ENCODE measurements around the gene ST6GALNAC3.

Gene ST6GALNAC3

DNA sequence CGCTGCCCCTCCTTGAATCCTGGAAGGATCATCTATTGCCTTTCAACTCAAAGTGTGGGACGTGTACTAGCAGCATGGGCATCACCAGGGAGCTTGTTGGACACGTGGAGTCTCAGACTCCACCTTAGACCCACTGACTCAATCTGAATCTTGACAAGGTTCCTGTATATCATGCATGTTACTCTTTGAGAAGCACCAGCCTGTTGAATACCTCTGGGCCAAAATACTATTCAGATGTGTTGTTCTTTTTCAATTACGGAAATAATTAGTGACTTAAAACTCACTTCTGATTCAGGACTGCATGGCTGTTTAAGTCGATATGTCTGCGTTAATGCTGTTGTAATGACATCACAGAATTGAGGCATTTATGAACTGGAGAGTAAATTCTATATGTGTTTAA lies 70.8 kb downstream of the ST6GALNAC3 start:
- no peak for DNase-seq (ENCODE audit: low spot score)

DNA sequence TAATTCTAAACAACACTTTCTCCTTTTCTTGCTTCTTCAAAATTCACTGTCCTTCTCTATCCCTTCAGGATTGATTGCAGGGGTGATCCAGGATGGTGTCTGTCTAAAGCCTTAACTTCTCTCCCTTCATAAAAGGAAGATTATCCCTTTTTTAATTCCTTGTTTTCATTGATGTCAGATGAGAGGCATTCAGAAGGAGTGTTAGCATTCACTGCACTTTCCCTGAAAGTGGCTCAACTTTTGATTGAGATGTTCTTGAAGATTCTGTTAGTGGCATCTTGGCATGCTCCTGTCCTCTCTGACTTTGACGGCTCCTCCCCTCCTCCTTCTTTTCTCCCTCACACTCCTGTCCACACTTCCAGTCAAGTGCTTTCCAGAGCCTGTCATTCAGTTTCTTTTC lies 71.6 kb downstream of the ST6GALNAC3 start:
- no peak for DNase-seq (ENCODE audit: low spot score)

DNA sequence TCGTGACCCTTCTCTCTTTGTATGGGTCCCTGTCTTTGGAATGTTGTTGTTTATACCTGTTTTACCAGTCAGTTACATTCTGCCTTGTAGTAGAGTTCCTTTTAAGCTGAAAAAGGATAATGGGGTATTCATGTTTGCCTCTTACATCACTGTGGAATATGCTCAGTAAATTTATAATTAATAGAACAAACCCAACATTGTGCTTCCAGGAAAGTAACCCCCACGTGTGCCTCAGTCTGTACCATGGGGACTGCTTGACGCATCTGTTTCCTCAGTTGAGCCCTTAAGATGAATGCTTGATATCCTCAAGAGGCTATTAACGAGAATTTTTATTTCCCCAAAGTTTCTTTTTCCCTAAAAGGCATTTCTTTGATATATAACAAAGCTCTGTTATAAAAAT lies 73.4 kb downstream of the ST6GALNAC3 start:
- DNase-seq (ENCODE audit: low spot score) = no peak

- DNase-seq (ENCODE audit: low spot score) = no peak
Measured at GRCh38 chr1:76148460-76148859, 73.9 kb downstream of the ST6GALNAC3 start.

DNA sequence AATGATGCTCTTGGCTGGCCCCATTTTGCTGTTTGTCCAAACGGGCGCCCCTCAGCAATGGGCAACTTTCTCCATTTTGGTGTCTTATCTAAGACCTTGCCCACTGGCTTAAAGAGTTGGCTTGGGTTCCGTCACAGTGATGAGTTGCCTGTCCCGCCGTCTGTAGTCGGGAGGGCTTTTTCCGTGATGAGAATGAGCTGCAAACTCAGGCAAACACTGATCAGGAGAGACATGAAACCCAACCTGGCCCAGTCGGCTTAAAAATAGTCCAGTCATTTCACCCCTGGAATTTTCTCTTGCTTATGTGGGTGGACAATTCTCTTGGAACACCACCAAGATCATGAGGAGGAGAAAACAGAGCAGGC lies 79.3 kb downstream of the ST6GALNAC3 start:
- DNase-seq (ENCODE audit: low spot score) = no peak

GRCh38 chr1:76154206-76154956 lies 79.8 kb downstream of the ST6GALNAC3 start:
- DNase-seq (ENCODE audit: low spot score) = peak; percentile 51

- no peak for DNase-seq (ENCODE audit: low spot score)
Measured at GRCh38 chr1:76156987-76157386, 82.4 kb downstream of the ST6GALNAC3 start.

GRCh38 chr1:76158126-76158525 lies 83.6 kb downstream of the ST6GALNAC3 start:
- no peak for DNase-seq (ENCODE audit: low spot score)

- DNase-seq (ENCODE audit: low spot score) = no peak
Measured at GRCh38 chr1:76160225-76160624, 85.7 kb downstream of the ST6GALNAC3 start.

GRCh38 chr1:76161451-76161850 lies 86.9 kb downstream of the ST6GALNAC3 start:
- no peak for DNase-seq (ENCODE audit: low spot score)

DNA sequence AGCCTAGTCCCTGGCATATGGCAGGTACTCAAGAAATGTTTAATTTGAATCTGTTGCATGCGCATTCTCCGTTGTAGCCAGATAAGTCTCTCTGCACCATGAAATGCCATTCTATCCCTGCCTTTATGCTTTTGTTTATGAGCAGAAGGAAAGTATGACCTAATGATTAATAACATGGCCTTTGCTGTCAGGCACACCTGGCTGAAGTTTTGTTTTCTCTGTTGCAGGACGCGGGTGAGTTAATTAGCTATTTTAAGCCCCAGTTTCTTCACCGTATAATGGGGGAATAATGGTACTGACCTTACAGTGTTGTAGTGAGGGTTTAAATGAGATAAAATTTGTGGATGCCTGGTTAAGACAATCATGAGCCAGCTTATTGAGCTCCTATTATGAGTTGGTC lies 87.7 kb downstream of the ST6GALNAC3 start:
- no peak for DNase-seq (ENCODE audit: low spot score)

- DNase-seq (ENCODE audit: low spot score) = no peak
Measured at GRCh38 chr1:76164165-76164564, 89.6 kb downstream of the ST6GALNAC3 start.

- DNase-seq (ENCODE audit: low spot score) = no peak
Measured at GRCh38 chr1:76170084-76170483, 95.5 kb downstream of the ST6GALNAC3 start.

- no peak for DNase-seq (ENCODE audit: low spot score)
Measured at GRCh38 chr1:76170513-76170912, 96.0 kb downstream of the ST6GALNAC3 start.

DNA sequence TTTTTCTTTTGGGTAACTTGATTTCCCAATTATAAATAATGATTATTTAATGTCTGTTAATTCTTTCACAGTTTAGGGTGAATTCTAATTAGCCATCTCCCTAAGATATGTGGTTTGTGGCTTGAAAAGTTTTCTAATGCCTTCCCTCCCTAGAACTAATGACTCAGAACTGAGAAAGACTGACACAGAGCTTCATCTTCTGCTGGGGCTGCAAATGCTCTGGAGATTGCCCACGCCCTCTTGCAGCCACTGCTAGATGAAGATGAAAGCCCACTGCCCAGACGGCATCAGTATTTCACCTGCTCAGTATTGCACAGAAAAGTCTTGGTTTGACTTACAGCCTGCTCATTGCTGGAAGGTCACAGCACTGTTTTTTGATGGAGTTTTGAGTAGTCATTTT lies 101.5 kb downstream of the ST6GALNAC3 start:
- no peak for DNase-seq (ENCODE audit: low spot score)

- no peak for DNase-seq (ENCODE audit: low spot score)
Measured at GRCh38 chr1:76177615-76178014, 103.1 kb downstream of the ST6GALNAC3 start.

DNA sequence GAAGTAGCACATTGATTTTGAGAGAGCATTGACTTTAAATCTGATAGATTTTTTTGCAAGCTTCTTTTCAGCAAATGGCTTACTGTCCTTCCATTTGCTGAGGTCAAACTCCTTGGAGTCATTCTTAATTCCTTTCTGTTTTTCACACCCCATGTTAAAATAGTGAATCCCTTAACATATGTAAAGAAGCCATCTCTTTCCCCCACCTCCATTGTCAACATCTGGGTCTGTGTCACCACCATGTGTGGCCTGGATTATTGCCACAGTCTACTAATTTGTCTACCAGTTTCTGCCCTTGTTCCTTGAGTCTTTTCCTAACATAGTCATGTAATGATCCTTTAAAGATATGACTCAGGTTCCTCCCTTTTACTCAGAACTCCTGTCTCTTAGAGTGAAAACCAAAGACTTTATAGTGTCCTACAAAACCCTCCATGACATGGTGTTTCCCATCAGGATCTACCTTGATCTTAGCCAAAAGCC lies 104.7 kb downstream of the ST6GALNAC3 start:
- no peak for DNase-seq (ENCODE audit: low spot score)

DNA sequence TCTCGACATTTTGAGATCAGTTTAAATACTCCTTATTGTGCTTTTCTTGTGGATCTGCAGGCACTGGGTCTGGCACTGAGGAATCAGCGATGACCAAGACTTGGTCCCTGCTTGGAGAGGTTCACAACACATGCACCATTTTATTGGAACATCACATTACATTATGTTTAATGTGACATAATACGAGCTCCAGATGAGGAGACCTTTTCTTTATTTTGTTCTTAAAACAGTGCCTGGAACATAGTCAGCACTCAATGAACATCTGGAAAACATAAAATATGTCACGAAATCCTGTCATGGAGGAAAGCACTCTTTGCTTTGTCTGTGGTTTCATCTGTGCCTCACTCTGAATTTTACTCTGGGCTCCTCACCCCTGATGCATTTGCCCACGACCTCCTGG lies 110.7 kb downstream of the ST6GALNAC3 start:
- DNase-seq (ENCODE audit: low spot score) = no peak

DNA sequence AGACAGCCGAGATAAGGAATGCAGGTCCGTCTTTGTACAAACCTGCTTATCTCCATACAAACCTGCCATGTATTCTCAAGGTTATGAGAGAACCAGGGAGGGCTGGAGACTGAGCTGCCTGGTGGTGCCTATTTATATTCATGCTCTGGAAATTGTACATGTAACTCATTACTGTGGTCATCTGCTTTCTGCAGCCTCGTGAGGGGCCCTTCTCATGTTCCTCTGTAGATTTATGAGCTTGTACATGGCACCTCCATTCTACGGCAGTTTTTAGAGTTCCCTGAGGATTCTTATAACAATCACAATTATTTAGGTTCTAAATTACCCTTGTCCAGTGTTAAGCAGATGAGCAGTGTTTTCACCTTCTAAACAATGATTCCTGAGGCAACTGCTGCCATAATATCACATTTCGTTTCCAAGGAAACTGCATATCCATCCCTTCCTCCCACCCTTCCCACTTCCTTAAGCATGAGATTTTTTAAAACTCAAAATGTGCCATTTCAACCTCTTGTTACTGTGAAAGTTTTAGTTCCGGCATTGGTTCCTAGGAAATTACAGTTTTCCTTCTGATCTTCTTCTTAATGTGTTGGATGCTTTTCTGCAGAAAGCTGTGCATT lies 112.1 kb downstream of the ST6GALNAC3 start:
- DNase-seq (ENCODE audit: low spot score) = no peak

- no peak for DNase-seq (ENCODE audit: low spot score)
Measured at GRCh38 chr1:76187436-76187835, 112.9 kb downstream of the ST6GALNAC3 start.

- DNase-seq (ENCODE audit: low spot score) = no peak
Measured at GRCh38 chr1:76189310-76189709, 114.8 kb downstream of the ST6GALNAC3 start.

DNA sequence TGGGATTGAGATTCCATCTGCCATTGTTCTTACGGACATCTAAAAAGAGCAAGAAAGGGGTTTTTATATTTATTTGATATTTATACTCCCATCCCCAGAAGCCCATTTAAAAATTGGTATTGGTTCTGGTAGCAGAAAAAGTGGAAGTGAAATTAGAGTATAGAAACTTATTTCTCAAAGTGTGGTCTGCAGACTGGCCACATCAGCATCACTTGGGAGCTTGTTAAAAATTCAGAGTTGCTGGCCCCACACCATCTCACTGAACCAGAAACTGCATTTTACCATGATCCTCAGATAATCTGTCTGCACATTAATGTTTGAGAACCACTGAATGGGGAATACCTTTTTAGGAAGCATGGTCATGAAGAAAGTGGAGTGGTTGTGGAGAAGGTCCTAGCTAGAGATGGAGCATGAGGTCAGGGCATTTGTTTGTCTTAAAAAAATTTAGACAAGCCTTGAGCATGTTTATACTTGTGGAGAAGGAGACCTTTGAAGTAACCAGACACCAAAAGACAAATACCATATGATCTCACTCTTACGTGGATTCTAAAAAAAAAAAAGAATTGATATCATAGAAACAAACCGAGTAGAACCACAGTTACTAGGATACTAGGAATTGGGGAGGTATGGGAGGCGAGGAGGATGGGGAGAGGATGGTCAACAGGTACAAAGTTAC lies 116.3 kb downstream of the ST6GALNAC3 start:
- DNase-seq (ENCODE audit: low spot score) = no peak

GRCh38 chr1:76191561-76191960 lies 117.0 kb downstream of the ST6GALNAC3 start:
- no peak for DNase-seq (ENCODE audit: low spot score)
